NCI-H226 (cell line): ENCODE results near the gene ADARB1.

Experiments
- DNase-seq: peaks from one replicate; pipeline ENCODE4 v3.0.0-alpha.2; 2015

ADARB1 gene

DNA sequence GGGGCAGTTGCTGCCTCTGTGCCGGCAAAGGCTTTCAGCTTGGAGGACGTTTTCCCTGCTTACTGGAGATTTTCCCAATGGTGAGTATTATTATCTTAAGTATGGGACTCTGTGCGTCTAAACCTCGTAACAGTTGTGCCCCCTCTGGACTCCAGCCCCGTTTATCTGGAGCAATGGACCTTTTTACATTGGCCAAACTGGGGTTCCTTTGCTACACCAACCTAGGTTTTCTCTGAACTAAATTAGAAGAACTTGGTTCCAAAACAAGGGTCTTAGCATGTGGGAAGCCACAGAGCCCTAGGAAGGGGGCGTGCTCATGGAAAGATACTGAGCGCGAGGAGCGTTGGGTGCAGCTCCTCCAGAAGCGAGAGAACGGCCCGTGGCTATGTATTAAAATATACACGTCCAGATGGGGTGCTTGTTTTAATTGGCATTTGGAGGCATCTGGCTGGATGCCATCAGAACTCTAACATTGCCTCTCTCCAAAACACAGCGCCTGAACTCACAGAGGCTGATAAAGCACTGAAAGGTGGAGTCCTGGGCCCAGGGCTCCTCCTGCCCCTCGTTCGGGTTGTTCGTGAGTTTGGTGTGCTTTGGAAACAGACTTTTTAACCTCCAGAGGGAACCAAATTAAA, 184.9 kb downstream of the ADARB1 start:
- DNase-seq = no peak

DNA sequence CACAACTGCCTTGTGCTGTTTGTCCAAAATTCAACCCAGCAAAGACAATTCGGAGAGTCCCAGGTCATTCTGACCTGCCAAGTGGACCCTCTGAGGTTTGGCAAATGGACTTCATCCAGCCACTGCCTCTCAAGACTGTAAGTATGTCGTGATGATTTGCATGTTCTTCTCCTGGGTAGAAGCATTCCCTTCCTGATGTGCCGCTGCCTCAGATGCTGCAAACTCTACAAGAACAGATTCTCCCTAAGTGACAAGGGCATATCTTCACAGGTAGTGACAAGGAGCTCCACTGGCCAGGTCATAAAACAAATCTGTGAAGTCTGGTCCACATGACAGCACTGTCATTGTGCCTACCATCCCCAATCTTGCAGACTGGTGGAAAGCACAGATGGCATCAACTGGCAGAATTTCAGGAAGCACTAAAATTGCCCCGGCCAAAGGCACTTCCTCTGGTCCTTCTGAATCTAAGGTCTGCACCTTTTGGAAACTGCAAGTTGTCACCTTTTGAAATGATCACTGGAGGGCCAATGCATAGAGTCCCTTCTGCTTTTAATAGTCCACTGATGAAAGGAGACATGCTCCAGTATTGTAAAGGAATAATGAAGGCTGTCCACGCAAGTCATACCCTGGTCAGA, 185.9 kb downstream of the ADARB1 start:
- no peak for DNase-seq

DNA sequence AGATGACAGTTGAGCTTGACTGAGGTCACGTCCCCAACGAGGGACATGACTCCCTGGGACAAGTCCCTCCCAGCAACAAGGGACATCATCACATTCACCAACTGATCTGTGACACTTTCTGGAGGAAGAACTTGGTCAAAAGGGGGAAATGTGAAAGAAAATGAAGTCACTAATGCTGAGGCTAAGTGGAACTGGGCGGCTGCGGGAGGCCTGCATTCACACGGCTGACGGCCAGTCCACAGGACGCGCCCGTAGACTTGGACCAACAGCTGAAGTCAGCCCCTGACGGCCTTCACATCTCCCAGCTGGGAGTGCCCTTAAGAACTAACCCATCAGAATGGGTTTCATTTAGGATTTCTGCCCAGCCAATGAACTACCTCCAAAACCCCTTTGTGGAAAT, 186.7 kb downstream of the ADARB1 start:
- DNase-seq = no peak

DNA sequence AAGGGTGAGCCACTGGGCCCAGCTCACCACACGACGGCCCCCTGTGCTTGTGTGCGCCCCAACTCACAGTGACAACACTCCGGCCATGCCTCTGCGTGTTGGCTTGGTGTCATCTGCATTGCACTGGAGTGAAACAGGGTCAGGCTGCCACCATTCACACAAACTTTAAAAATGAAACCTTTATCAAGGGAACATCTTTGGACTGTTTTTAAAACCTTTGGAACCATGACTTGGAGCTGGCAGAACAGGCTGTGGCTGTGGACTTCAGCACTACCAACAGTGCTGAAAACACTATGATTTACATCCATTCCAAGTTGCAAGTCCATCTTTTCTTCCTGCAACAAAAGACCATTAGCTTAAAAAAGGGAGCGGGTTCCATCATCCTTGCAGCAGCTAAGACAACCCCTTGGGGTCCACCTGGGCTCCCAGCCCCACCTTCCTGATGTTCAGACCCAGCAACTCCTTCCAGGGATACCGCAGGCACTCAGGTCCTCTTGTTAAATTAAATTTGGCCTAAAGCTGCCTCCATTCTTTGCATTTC, 187.7 kb downstream of the ADARB1 start:
- DNase-seq = no peak

DNA sequence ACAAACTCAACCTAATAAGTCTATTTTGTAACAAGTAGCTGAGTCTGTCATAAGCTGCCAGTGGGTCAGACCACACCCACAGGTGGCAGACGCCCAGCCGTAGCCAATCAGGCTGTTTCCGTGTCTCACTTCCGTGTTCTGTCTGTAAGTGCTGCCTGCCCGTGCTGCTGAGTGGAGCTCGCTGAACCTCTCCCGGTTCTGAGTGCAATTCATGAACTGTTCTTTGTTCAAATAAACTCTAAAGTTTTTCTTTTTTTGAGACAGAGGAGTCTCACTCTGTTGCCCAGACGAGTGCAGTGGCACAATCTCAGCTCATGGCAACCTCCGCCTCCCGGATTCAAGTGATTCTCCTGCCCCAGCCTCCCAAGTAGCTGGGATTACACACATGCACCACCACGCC, 188.2 kb downstream of the ADARB1 start:
- no peak for DNase-seq

DNA sequence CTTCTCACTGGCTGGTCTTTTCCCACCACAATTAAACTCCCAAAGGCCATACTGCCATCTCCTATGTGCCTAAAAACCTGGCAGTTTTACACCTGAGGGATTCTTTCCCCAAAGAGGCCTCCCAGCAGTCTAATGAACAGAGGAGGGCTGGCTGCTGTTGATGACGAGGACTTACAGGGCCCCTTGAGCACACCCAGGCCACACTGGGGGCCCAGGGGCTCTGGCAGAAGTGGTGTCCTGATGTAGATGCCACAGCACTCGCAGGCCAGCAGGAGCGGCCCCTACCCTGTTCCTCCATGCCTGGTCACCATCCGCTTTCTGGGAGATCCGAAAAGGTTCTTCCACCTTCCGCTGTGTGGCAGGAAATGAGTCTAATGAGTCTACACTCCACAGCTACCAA, 189.2 kb downstream of the ADARB1 start:
- DNase-seq = no peak

DNA sequence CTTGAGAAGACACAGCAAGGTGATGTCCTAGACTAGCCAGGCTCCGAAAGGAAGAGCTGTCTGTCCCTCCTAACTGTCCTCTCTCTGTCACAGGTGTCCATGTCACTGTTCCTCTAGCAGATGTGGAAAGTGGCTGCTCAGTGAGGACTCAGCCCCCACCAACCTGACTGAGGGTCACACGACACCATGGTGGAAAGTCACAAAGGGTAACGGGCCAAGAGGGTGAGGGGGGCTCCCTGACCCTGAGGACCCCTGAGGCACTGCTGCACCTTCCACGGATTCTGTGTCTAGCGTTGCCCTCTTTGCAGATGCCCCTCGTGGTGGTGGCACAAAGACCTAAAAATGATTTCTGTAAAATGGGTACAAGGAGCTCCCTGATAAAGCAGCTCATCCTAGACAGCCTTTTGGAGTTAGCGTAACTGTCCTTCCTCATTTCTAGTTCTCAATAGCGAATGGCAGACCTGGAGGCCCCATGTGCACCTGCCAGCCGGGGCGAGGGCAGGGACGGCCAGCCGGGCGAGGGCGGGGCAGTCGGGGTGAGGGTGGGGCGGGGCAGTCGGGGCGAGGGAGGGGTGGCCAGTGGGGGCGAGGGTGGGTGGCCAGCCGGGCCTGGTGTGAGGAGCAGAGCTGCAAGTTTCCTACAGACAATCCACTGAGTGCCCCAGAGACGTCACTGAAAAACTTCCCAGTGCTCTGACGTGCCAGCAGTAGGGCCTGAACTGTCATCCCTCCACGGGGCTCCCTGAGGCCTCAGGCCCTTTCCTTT, 189.9 kb downstream of the ADARB1 start:
- no peak for DNase-seq

DNA sequence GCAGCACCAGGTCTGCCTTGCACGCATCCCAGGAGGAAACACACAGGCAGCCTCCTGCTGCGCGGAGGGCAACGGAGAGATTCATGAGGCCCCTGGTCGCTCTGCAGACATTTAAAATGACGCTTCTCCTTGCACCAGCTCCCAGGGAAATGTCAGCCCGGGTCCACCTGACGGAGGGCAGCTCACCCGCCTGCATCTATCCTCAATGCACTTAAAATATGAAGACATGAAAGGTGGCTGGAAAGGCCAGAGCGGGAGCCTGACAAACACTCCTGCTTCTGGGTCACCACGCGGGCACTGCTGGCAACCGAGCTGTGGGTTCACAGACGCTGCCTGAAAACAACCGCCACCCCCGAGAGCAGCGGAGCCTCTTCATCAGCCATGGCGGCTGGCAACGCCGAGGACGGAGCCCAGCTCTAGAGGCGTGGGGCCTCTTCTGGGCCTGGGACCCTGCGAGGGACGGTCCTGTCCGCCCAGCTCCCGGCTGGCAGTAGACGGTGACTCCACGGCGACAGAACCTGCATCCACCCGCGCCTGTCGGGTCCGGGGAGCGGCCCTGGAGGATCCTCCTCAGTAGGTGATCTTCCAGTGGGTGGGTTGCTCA, 190.6 kb downstream of the ADARB1 start:
- DNase-seq = no peak

DNA sequence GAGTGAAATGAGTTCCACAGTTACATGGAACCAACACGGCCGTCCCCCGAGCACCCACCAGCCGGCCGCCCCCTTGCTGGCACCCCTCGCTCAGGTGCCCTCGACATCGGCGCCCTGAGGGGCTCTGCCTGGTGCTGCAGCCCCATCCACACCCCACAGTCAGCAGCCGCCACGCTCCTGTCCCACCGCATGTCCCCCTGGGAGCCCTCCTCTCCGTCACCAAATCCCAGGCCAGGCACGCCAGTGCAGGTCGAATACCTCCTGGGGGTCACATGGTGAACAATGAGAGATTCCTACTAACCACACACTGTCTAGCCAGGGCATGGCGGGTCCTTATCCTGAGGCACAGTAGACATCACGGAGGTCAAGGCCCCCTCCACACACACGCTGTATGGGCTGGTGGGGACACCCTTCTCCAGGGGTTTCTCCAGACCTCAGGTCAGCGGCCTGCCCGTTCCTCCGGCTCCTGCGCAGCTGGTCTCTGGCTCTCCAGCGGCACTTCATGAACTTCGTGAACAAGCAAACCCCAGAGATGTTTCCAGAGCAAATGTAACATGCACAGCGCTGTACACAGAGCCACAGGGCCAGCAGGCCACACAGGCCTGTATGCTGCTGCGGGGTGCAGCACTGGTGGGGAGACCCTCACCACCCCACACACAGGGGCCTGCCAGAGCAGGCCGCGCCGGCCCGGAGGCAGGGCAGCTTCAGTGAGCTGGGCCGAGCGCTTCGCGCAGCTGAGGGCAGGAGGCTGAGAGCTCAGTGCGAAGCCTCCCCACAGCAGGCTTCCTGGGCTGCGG, 191.5 kb downstream of the ADARB1 start:
- DNase-seq = no peak

DNA sequence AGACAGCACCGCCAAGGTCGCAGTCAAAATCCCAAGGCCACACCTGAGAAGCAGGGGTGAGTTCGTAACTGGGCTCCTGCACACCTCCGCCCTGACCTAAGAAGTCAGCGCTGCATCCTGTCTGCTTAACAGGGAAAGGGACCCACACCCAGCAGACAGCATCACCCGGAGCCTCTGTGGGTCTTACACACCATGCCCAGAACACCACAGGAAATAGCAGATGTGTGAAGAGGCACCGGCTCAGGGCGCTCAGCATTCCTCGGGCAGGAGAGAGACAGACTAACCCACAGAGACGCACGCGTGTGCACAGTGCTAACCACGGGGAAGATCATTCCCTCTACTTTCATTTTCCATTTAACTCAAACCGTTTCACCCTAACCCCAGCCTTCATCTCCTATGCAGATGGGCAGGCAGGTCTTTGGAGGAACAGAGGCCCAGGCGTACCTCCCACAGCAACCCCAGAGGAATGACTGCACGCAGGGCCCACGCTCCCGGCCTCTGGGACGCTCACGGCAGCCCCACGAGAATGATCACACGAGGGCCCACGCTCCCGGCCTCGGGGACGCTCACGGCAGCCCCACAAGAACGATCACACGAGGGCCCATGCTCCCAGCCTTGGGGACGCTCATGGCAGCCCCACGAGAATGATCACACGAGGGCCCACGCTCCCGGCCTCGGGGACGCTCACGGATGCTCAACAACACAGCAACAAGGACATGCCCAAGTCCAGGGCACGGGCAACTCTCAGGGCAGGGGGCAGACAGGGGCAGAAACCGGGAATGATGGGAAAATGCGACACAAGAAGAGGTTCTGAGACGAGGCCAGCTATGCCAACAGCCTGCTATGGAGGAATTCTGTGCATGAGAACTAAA, 192.4 kb downstream of the ADARB1 start:
- no peak for DNase-seq

DNA sequence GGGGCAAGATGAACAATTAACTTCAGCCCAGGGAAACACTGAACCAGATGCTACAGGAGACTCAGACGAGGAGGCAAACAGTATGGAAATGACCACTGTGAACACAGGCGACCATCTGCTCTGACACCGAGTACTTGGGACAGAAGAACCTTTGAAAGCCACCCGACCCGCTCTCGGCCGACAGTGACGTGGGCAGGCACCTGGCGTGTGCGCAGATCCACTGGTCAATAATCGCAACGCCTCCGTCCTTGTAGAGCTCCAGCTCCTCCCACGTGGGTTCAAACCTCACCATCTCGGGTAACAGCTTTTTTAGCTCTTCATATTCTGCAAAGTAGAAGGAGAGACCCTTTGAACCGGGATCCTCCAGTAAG, 193.0 kb downstream of the ADARB1 start:
- DNase-seq = no peak

DNA sequence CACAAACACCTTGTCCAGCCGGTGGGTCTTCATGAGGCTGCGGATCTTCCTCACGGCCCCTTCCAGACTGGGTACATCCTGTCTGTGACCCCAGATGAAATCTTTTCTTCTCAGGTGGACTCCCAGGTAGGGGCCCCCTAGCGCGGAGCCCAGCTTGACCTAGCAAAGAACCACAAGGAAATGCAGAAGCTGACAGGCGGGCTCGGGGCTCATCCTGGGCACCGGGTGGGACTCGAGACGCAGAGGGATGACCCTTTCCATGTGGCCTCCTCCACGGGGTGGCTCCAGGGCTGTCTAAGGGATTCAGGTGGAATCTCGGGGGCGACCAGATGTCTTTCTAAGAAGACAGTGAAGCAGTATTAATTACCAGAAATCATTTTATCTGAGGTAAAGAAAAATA, 195.5 kb downstream of the ADARB1 start:
- no peak for DNase-seq

DNA sequence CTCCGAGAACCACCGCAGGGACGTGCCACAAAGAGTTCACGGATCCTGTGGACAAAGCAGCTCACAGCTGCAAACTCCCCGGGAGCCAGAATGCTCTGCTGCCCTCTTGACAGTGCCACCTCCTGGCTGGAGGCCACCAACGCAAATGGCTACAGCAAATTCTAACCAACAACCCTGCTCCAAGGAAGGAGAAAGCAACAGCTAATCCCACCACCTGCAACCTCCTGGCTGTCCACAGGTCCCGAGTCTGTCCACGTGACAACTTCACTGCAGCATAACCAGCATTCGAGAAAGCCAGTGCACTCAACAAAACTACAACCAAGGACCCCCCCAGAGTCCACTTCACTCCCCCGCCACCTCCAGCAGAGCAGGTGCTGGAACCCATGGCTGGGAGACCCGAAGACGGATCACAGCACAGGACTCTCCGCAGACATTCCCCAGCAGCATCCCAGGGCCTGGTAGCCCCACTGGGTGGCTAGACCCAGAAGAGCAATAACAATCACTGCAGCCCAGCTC, 196.0 kb downstream of the ADARB1 start:
- DNase-seq = no peak
